RWPE2 (cell line): ENCODE data around the gene MACROD2.
A peak's percentile ranks its signal among the peaks of the same experiment; 100 is the strongest.

Source experiments
- ATAC-seq: fragments of 200-7000 bp; cut with Tn5 transposase; 3 replicates; pipeline ENCODE4 v1.9.1; 2021; ENCODE audit warnings: low read depth
- DNase-seq: peaks from one replicate; pipeline ENCODE4 v3.0.0-alpha.2; 2020; ENCODE audit warnings: low spot score
- H3K27ac ChIP-seq: fragments of 450-650 bp; 2 replicates; pipeline ENCODE4 v1.5.1; 2017; ENCODE audit warnings: mild to moderate bottlenecking; ENCODE audit not compliant: poor library complexity, severe bottlenecking
- H3K27me3 ChIP-seq: fragments of 250-450 bp; sonication (Bioruptor Pico); 2 replicates; pipeline ENCODE4 v1.5.1; 2021; ENCODE audit warnings: mild to moderate bottlenecking, moderate library complexity; ENCODE audit not compliant: insufficient read depth, poor library complexity, severe bottlenecking
- H3K36me3 ChIP-seq: fragments of 250-450 bp; sonication (Bioruptor Pico); 2 replicates; pipeline ENCODE4 v1.5.1; 2020; ENCODE audit warnings: low read depth, mild to moderate bottlenecking, moderate library complexity
- H3K4me1 ChIP-seq: fragments of 250-450 bp; sonication (Bioruptor Pico); 2 replicates; pipeline ENCODE4 v1.5.1; 2021; ENCODE audit warnings: mild to moderate bottlenecking, moderate library complexity; ENCODE audit not compliant: insufficient read depth, poor library complexity, severe bottlenecking
- H3K4me3 ChIP-seq: fragments of 250-450 bp; sonication (Bioruptor Pico); 2 replicates; pipeline ENCODE4 v1.5.1; 2021; ENCODE audit warnings: mild to moderate bottlenecking, moderate library complexity; ENCODE audit not compliant: severe bottlenecking
- H3K9me3 ChIP-seq: fragments of 250-450 bp; sonication (Bioruptor Pico); 2 replicates; pipeline ENCODE4 v1.5.1; 2021; ENCODE audit warnings: mild to moderate bottlenecking, moderate library complexity; ENCODE audit not compliant: severe bottlenecking
- CTCF ChIP-seq: fragments of 450-650 bp; IDR thresholded peaks from one replicate; pipeline ENCODE4 v1.5.1; 2017; ENCODE audit warnings: mild to moderate bottlenecking, moderate library complexity; ENCODE audit not compliant: poor library complexity, severe bottlenecking

Gene MACROD2

GRCh38 chr20:15256676-15257568 lies 1261.6 kb downstream of the MACROD2 start:
- DNase-seq: no peak
- Histone ChIP-seq H3K36me3 (no peaks in the 10 kb centered on the region), H3K4me3 (no peak overlapping the region), H3K4me1 (no peaks in the 10 kb centered on the region), H3K27me3 (no peaks in the 10 kb centered on the region), H3K9me3 (no peaks in the 10 kb centered on the region), H3K27ac (no peak overlapping the region)
- ATAC-seq: no peak
- TF ChIP-seq CTCF: no peak

DNA sequence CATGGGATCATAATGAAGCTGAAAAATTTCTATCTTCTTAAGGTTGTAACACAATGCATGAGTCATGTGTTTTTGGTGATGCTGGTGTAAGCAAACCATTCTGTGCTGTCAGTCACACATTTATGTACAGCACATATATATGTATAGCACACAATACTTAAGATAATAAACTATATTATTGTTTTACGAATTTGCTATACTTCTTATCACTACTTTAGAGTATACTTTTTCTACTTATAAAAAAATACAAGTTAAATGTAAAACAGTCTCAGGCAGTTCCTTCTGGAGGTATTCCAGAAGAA lies 1262.2 kb downstream of the MACROD2 start:
- Histone ChIP-seq H3K36me3 (no peaks in the 10 kb centered on the region), H3K27me3 (no peaks in the 10 kb centered on the region), H3K27ac (no peak overlapping the region), H3K9me3 (no peaks in the 10 kb centered on the region), H3K4me1 (no peaks in the 10 kb centered on the region), H3K4me3 (no peak overlapping the region)
- DNase-seq (no peak), ATAC-seq (no peak)
- no peak for TF ChIP-seq CTCF

GRCh38 chr20:15265581-15266309 lies 1270.4 kb downstream of the MACROD2 start:
- H3K27ac ChIP-seq: no peak overlapping the region
- H3K27me3 ChIP-seq: no peaks in the 10 kb centered on the region
- no peaks in the 10 kb centered on the region for H3K9me3 ChIP-seq
- H3K36me3 ChIP-seq: no peaks in the 10 kb centered on the region
- H3K4me3 ChIP-seq: no peak overlapping the region
- peak; percentile 25 for TF ChIP-seq CTCF
- H3K4me1 ChIP-seq: no peaks in the 10 kb centered on the region
- ATAC-seq: no peak
- DNase-seq: no peak

DNA sequence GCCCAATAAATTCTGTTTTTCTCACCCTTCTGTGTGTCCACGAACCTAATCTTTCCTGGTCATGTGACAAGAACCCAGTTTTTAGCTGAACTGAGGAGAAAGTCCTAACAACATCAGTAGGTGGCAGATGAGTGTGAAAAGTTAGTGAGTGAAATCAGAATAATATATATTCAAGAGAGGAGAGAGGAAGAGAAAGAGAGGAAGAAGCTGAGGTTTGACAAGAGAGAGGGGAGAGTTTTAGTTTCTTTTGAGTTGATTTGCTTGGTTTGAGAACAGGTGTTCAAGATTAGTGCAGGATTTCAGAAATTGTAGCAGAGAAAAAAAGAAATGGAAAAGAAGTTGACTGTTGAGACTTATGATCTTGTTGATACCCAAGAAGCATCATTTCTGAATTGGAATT lies 1272.6 kb downstream of the MACROD2 start:
- Histone ChIP-seq H3K27me3 (no peaks in the 10 kb centered on the region), H3K4me3 (no peak overlapping the region), H3K36me3 (no peaks in the 10 kb centered on the region), H3K4me1 (no peaks in the 10 kb centered on the region), H3K27ac (no peak overlapping the region), H3K9me3 (no peaks in the 10 kb centered on the region)
- ATAC-seq (no peak), DNase-seq (no peak)
- no peak for TF ChIP-seq CTCF

- Histone ChIP-seq H3K4me1 (peaks cover 10% of the 10 kb centered on the region), H3K36me3 (no peaks in the 10 kb centered on the region), H3K4me3 (no peak overlapping the region), H3K9me3 (no peaks in the 10 kb centered on the region), H3K27me3 (no peaks in the 10 kb centered on the region), H3K27ac (peak overlapping the region; percentile 74)
- ATAC-seq (peak; percentile 98), DNase-seq (no peak)
- no peak for TF ChIP-seq CTCF
Observed at GRCh38 chr20:15278041-15278440, 1282.7 kb downstream of the MACROD2 start.
